SJSA1 (cell line): ENCODE measurements around the gene AAK1. TPM values are rescaled to one million over a fixed set of nuclear protein-coding genes. Genes with fewer than 3 reads are reported as not detected.

Experiments used
- DNase-seq, 2 experiments: peaks; one replicate each; pipeline ENCODE4 v3.0.0-alpha.2; 2015 to 2020; ENCODE audit warnings: low spot score in 2 of 2, low read depth in 1 of 2
- H3K27ac ChIP-seq: fragments of 250-450 bp; sonication (Bioruptor Pico); 2 replicates; pipeline ENCODE4 v1.5.1; 2020; ENCODE audit warnings: mild to moderate bottlenecking, moderate library complexity
- H3K27me3 ChIP-seq: fragments of 250-450 bp; sonication (Bioruptor Pico); replicated peaks from 2 replicates; pipeline ENCODE4 v1.5.1; 2020; ENCODE audit warnings: mild to moderate bottlenecking, moderate library complexity
- H3K36me3 ChIP-seq: fragments of 250-450 bp; sonication (Bioruptor Pico); 2 replicates; pipeline ENCODE4 v1.5.1; 2020; ENCODE audit warnings: mild to moderate bottlenecking
- H3K4me1 ChIP-seq: fragments of 250-450 bp; sonication (Bioruptor Pico); replicated peaks from 2 replicates; pipeline ENCODE4 v1.6.1; 2021; ENCODE audit warnings: mild to moderate bottlenecking
- H3K4me3 ChIP-seq: fragments of 250-450 bp; sonication (Bioruptor Pico); 2 replicates; pipeline ENCODE4 v1.5.1; 2020; ENCODE audit warnings: mild to moderate bottlenecking
- H3K9me3 ChIP-seq: fragments of 250-450 bp; sonication (Bioruptor Pico); replicated peaks from 2 replicates; pipeline ENCODE4 v1.5.1; 2020; ENCODE audit warnings: mild to moderate bottlenecking
- total RNA-seq: library from RNA; depleted of rRNA; stranded (reverse); fragments of >200 nt; shearing (Covaris generic); gene quantifications from 2 replicates; pipeline ENCODE4 v1.2.3, GENCODE V29; 2014

The AAK1 gene
- total RNA-seq, 1 experiment from 2014 or later = 84.9 TPM

DNA sequence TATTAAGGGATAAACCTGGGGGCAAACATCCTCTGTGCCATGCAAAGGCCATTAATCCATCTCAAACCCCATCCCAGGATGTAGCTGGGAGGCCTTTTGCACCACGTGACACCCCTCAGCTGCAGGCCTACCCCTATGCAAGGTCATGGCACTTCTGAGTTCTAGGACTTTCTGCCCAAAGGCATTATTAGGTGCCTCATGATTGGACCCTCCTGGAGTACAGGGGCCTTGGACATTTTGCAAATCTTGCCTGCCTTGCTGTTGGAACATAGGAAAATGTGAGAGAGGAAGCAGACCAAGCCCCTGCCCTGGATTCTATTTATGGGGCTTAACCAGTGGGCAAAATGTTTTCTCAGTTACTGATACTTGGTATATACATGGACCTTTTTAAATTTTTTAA is 162.1 kb downstream of the AAK1 start:
- Histone ChIP-seq H3K4me1 (peaks cover 5% of the 10 kb centered on the region; the same call in 1 of the 2 replicates), H3K4me3 (no peak overlapping the region), H3K27ac (no peak overlapping the region), H3K36me3 (peaks cover 30% of the 10 kb centered on the region), H3K27me3 (no peaks in the 10 kb centered on the region), H3K9me3 (no peaks in the 10 kb centered on the region)
- DNase-seq = no peak

DNA sequence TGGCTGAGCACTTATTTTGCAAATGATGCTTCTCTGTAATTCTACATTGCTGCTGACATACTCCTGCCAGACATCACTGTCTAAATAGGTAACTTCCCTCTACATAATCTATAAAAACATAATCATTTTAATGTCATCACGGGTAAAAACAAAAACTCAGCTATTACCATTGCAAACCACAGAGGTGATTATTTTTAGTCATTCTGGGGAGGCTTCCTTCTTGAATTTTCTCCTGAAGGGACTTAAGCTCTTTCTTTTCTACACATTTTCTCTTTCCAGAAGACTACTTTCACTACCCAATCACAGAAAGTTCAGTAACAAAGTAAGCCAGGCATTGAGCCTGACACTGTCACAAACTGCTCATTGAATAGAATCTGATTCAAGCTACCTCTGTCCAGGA is 165.9 kb downstream of the AAK1 start:
- no peaks in the 10 kb centered on the region for H3K4me1 ChIP-seq
- peaks cover 43% of the 10 kb centered on the region for H3K36me3 ChIP-seq
- no peaks in the 10 kb centered on the region for H3K27me3 ChIP-seq
- no peaks in the 10 kb centered on the region for H3K9me3 ChIP-seq
- no peak for DNase-seq
- no peak overlapping the region for H3K4me3 ChIP-seq
- no peak overlapping the region for H3K27ac ChIP-seq

DNA sequence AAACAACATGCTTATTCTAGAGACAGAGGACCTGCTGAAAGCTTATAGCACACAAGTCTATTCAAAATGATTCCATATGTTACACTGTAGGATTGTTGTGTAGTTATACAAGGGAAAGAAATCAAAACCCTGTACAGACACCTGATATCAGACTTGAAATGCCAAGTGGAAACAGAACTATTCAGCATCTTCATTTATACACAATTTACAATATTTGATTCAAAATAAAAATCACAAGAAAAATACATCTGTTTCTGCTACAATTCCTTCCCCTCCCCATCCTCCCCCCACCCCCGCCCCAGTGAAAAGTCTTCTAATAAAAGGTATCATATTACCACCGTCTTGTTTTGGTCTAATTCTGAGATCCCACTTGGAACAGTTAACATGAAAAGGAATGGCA is 168.9 kb downstream of the AAK1 start:
- H3K27ac ChIP-seq = no peak overlapping the region
- H3K4me3 ChIP-seq = no peak overlapping the region
- peaks cover 37% of the 10 kb centered on the region for H3K36me3 ChIP-seq
- H3K4me1 ChIP-seq = no peaks in the 10 kb centered on the region
- H3K27me3 ChIP-seq = no peaks in the 10 kb centered on the region
- no peaks in the 10 kb centered on the region for H3K9me3 ChIP-seq
- no peak for DNase-seq

DNA sequence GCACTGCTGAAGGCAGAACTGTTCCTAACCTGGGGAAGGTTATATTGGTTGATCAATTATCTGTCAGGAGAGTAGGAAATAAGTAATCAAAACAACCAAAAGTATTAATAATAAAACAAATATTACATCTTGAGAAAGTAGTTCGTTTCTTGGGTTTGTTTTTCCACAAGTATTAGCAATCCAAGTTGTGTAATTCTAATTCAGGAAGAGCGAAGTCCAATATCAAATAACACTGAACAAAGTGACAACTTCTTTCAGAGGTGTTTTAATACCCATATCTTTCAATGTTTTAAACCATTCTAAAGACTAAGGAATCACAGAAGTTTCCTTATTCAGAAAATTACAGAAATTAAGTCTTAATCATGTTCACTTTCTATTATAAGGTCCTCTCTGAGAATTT is 171.7 kb downstream of the AAK1 start:
- no peaks in the 10 kb centered on the region for H3K4me1 ChIP-seq
- H3K27me3 ChIP-seq = no peaks in the 10 kb centered on the region
- no peak overlapping the region for H3K4me3 ChIP-seq
- H3K9me3 ChIP-seq = no peaks in the 10 kb centered on the region; the same call in 1 of the 2 replicates
- no peak overlapping the region for H3K27ac ChIP-seq
- H3K36me3 ChIP-seq = peaks cover 51% of the 10 kb centered on the region
- no peak for DNase-seq

DNA sequence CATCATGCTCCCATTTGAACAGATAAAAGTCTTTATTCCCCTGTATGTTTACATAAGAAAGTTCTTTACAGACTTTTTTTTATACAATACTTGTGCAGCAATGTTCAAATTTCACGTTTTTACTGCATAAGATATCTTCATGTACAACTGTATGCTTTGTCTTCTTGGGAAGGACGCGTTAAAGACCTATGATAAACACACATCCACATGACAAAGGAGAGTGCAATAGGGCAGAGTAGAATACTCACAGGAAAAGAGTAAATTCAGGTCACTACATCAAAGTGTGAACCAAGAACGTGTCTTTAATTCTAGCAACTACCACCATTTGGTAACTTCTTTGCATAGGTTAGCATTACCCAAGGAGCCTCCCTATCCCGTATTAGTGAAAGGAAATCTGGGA is 172.6 kb downstream of the AAK1 start:
- Histone ChIP-seq H3K36me3 (peaks cover 51% of the 10 kb centered on the region), H3K4me1 (no peaks in the 10 kb centered on the region), H3K27ac (no peak overlapping the region), H3K4me3 (no peak overlapping the region), H3K9me3 (no peaks in the 10 kb centered on the region; the same call in 1 of the 2 replicates), H3K27me3 (no peaks in the 10 kb centered on the region)
- DNase-seq = no peak

DNA sequence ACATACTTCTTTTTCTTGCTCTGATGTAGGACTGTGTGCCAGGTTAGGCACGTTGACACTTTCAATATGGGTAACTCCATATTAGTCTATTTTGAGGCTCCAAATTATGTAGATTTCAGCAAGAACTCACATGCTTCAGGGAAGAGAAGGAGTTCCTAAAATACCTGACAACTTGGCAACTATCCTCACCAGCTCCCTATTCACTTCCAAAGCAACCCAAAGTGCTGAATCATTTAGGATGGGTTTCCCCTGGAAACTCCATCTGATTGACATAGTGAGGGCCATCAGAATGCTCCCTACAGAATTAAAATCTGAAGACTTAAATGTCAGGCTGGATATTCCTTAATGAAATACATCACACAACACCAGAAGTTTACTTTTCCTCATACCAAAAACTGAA is 173.8 kb downstream of the AAK1 start:
- Histone ChIP-seq H3K4me1 (no peaks in the 10 kb centered on the region), H3K27ac (no peak overlapping the region), H3K9me3 (no peaks in the 10 kb centered on the region; the same call in 1 of the 2 replicates), H3K36me3 (peaks cover 53% of the 10 kb centered on the region), H3K27me3 (no peaks in the 10 kb centered on the region), H3K4me3 (no peak overlapping the region)
- no peak for DNase-seq

DNA sequence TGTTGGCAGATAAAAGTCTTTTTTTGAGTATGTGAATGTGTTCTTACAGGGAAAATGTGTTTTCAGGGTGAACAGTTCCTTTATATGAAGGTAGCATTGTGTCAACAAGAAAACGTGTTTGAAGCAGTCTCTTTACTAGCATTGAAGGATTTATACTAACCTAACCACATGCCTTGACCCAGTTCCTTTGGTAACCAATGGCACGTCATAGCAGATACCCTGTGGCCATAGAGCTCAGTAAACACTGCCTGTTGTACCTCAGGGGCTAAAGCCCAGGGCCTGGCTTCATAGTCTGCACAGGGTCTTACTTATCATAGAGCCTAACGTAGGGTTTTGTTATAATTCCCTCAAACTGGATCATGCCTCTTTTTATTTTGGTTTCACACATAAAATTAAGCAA is 174.2 kb downstream of the AAK1 start:
- H3K27me3 ChIP-seq = no peaks in the 10 kb centered on the region

DNA sequence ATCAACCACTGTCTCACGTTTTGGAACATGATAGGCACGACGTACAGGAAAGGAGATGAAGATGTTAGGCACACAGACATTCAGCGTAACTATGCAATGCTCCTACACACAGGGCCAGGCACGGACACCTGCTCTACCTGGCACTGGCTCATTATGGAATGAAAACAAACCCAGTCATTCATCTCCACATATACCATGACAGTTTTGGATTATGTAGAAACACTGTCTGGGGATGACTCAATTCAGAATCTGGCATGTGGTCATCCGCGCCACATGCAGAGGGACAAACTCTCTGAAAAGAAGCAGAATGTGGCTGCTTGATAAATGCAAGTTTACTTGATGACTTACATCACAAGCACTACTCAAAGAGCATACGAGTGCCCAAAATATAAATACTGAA is 176.8 kb downstream of the AAK1 start:
- no peak for DNase-seq
- H3K4me3 ChIP-seq = no peak overlapping the region
- H3K9me3 ChIP-seq = no peaks in the 10 kb centered on the region; the same call in 1 of the 2 replicates
- peaks cover 64% of the 10 kb centered on the region for H3K36me3 ChIP-seq
- no peak overlapping the region for H3K27ac ChIP-seq
- H3K27me3 ChIP-seq = no peaks in the 10 kb centered on the region
- no peaks in the 10 kb centered on the region for H3K4me1 ChIP-seq

More for the DNA sequence above, 174.2 kb downstream of the AAK1 start:
- Histone ChIP-seq H3K4me3 (no peak overlapping the region), H3K27ac (no peak overlapping the region), H3K36me3 (peaks cover 57% of the 10 kb centered on the region), H3K9me3 (no peaks in the 10 kb centered on the region; the same call in 1 of the 2 replicates), H3K4me1 (no peaks in the 10 kb centered on the region)
- no peak for DNase-seq

DNA sequence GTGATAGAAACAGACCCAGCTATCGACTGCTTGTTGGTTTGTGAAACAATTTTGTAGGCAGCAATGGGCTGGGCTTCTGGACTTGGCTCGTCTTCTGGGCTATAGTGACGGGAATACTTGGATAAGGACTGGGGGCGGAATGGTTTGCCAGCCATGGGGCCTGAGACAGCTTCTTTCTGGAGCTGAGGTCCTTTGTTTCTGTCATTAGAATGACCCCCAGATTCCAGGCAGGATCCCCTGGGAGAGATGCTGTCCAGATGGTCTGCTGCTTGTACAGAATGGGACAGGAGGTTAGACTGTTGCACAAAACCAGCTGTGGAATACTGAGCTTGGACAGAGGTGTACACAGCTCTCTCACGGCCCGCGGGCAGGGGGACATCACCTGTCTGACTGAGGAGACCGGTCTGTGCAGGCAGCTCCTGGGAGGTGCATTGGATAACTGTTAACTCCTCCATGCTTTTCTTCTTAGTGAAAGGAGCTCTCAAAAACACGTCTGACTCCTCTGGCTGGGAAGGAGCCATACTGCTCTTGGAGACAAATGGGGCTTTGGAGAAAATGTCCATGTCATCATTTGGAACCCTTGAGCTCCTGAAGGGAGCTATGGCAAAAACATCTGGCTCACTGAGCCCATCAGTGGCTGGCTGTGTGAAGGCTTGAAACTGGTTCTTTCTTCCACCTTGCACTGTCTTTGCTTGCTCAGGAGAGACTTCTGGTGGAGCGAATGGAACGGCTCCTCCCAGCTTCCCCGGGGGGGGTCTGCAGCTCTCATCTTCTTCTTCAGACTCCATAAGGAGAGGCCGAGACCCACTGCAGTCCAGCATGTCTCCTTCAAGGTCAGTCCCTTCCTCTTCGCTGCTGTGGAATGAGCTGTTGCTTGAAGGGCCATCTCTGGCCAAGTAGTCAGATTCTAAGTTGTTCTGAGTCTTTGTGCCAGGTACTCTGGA is 177.8 kb downstream of the AAK1 start:
- peaks cover 64% of the 10 kb centered on the region for H3K36me3 ChIP-seq
- no peaks in the 10 kb centered on the region; the same call in 1 of the 2 replicates for H3K9me3 ChIP-seq
- H3K27me3 ChIP-seq = no peaks in the 10 kb centered on the region
- no peak overlapping the region for H3K27ac ChIP-seq
- no peak for DNase-seq
- H3K4me3 ChIP-seq = no peak overlapping the region
- H3K4me1 ChIP-seq = no peaks in the 10 kb centered on the region

DNA sequence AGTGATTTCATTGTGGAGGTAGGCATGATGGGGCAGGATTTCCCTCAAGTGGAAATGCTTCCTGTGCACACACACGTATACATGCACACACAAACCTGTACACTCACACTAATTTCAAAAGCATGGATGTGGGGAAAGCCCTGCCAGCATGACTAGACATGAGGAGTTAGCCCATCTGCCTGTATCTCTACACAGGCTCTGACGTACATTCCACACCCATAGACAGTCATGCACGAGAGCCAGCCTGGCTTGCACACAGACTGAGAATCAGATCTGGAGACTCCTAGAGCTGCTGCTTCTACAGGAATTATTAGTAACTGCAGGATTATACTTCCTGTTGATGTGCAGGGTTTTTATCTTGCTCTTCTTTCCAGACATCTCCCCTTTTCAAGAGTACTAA is 179.0 kb downstream of the AAK1 start:
- no peak for DNase-seq
- no peaks in the 10 kb centered on the region for H3K27me3 ChIP-seq
- no peak overlapping the region for H3K4me3 ChIP-seq
- peaks cover 67% of the 10 kb centered on the region for H3K36me3 ChIP-seq
- no peak overlapping the region for H3K27ac ChIP-seq
- no peaks in the 10 kb centered on the region for H3K4me1 ChIP-seq
- H3K9me3 ChIP-seq = no peaks in the 10 kb centered on the region; the same call in 1 of the 2 replicates

DNA sequence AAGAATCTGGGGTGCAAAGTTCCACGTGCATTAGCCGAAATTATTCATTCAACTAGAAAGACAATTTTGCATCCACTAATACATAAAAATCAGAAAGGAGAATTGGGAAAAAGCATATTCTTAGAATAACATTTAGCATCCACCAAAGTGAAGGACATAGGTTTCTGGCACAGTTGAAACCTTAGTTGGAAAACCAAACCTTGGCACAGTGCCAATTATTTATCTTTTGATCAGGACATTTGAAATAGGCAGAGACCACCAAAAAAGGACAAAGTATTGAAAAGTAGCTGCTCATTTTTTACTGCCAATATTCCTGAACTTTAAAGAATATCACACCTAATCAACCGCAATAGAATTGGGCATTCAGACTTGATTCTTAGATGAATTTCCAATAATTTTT is 180.8 kb downstream of the AAK1 start:
- H3K27me3 ChIP-seq = no peaks in the 10 kb centered on the region
- no peak for DNase-seq
- H3K4me3 ChIP-seq = no peak overlapping the region
- no peaks in the 10 kb centered on the region for H3K4me1 ChIP-seq
- no peak overlapping the region for H3K27ac ChIP-seq
- no peaks in the 10 kb centered on the region for H3K9me3 ChIP-seq
- H3K36me3 ChIP-seq = peaks cover 53% of the 10 kb centered on the region

DNA sequence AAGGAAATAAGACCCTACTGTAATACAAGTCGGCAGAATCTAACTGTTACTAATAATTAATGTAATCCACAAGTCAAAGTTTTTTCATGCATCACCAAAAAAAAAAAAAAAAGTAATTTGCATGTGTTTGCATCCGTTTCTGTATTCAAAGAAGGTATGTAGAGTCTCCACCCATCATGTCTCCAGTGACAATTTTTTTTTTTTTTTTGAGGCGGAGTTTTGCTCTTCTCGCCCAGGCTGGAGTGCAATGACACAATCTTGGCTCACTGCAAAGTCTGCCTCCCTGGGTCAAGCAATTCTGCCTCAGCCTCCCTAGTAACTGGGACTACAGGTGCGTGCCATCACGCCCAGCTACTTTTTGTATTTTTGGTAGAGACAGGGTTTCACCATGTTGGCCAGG is 182.1 kb downstream of the AAK1 start:
- Histone ChIP-seq H3K9me3 (no peaks in the 10 kb centered on the region), H3K27ac (no peak overlapping the region)
- DNase-seq = no peak

DNA sequence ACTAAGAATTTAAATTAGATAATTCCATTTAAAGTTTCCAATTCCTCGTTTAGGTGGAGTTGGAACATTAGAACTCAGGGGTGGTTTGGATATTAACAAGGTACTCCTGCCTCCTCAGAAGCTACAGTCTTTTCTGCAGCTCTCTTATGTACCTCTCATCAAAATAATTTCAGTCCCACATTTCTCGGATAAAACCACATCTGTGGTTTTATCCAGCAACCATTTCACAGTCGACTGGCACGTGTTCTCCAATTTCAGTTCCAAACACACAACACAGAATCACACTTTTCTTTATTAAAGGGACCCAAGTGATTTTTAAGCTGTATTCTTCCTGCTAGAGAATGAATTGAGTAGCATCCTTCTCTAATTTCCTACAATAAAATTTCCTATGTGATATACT is 183.6 kb downstream of the AAK1 start:
- Histone ChIP-seq H3K27ac (no peak overlapping the region), H3K36me3 (peaks cover 27% of the 10 kb centered on the region), H3K4me3 (no peak overlapping the region), H3K27me3 (no peaks in the 10 kb centered on the region), H3K9me3 (no peaks in the 10 kb centered on the region), H3K4me1 (no peaks in the 10 kb centered on the region)
- DNase-seq = no peak

More for the DNA sequence above, 182.1 kb downstream of the AAK1 start:
- Histone ChIP-seq H3K27me3 (no peaks in the 10 kb centered on the region), H3K4me3 (no peak overlapping the region), H3K4me1 (no peaks in the 10 kb centered on the region), H3K36me3 (peaks cover 41% of the 10 kb centered on the region)

DNA sequence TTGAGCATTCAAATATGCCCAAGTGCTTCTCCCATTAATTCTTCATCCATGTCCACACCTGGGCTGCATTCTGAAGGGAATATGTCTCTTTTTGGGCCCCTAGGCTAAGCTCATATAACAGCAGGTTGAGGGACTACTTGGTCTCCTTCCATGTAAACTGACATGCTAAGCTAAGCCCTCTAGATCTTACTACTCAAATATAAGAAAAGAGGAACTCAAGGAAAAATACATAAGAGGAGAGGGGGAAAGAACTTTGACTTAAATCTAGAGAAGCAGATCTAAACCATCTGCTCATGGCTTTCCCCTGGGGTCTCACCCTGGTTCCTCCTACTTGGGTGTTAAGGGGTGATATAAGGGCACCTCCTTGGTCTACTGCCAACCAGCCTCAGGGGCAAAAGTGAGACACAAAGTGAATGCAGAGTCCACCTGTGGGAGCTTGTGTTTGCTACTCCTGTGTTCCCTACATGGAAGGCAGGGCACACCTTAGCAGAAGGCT is 186.5 kb downstream of the AAK1 start:
- Histone ChIP-seq H3K36me3 (peaks cover 6% of the 10 kb centered on the region; the same call in 1 of the 2 replicates), H3K4me3 (no peak overlapping the region), H3K9me3 (no peaks in the 10 kb centered on the region), H3K27ac (no peak overlapping the region), H3K27me3 (no peaks in the 10 kb centered on the region), H3K4me1 (no peaks in the 10 kb centered on the region)
- no peak for DNase-seq
